ENCODE measurements around the gene CDC26.

DNA sequence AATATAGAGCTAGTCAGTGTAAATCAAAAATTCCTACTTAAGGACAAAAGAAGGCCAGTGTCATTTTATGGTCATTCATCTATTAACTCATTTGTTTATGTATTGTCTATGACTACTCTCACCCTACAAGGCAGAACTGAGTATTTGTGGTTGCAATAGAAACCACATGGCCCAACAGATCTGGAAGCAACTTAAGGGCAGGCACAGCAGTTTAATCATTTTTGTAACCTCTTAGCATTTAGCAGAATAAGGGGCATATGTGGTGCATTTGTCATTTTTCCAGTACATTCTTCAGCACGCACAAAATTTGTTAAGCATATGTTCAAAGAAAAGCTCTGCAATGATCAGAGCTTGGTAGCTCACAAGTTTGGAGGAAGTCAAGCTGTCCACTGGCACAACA lies 55.4 kb downstream of the CDC26 start:
- TF ChIP-seq, protein P1, sequence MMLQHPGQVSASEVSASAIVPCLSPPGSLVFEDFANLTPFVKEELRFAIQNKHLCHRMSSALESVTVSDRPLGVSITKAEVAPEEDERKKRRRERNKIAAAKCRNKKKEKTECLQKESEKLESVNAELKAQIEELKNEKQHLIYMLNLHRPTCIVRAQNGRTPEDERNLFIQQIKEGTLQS (CRISPR knock-in tag; conservative IDR thresholded peaks at IDR 0.05) = no peak
- TF ChIP-seq CREB1 (CRISPR knock-in tag; IDR thresholded peaks at IDR 0.05) (no peak), NR3C1 (CRISPR knock-in tag; conservative IDR thresholded peaks at IDR 0.05; ENCODE audit: low read depth) (no peak), FOXJ3 (CRISPR knock-in tag; IDR thresholded peaks at IDR 0.05; ENCODE audit: borderline replicate concordance) (no peak), NFYB (CRISPR knock-in tag; conservative IDR thresholded peaks at IDR 0.05; ENCODE audit: low read depth) (no peak), SP1 (CRISPR knock-in tag; conservative IDR thresholded peaks at IDR 0.05) (no peak), TCF7 (CRISPR knock-in tag; IDR thresholded peaks at IDR 0.05; ENCODE audit: low read depth) (no peak), ESRRA (CRISPR knock-in tag; IDR thresholded peaks at IDR 0.05; ENCODE audit: borderline replicate concordance) (no peak), ZNF423 (CRISPR knock-in tag; IDR thresholded peaks at IDR 0.05) (no peak)
- TF ChIP-seq, protein P2, sequence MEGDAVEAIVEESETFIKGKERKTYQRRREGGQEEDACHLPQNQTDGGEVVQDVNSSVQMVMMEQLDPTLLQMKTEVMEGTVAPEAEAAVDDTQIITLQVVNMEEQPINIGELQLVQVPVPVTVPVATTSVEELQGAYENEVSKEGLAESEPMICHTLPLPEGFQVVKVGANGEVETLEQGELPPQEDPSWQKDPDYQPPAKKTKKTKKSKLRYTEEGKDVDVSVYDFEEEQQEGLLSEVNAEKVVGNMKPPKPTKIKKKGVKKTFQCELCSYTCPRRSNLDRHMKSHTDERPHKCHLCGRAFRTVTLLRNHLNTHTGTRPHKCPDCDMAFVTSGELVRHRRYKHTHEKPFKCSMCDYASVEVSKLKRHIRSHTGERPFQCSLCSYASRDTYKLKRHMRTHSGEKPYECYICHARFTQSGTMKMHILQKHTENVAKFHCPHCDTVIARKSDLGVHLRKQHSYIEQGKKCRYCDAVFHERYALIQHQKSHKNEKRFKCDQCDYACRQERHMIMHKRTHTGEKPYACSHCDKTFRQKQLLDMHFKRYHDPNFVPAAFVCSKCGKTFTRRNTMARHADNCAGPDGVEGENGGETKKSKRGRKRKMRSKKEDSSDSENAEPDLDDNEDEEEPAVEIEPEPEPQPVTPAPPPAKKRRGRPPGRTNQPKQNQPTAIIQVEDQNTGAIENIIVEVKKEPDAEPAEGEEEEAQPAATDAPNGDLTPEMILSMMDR (IDR thresholded peaks at IDR 0.05) = no peak
- TF ChIP-seq, protein P3, sequence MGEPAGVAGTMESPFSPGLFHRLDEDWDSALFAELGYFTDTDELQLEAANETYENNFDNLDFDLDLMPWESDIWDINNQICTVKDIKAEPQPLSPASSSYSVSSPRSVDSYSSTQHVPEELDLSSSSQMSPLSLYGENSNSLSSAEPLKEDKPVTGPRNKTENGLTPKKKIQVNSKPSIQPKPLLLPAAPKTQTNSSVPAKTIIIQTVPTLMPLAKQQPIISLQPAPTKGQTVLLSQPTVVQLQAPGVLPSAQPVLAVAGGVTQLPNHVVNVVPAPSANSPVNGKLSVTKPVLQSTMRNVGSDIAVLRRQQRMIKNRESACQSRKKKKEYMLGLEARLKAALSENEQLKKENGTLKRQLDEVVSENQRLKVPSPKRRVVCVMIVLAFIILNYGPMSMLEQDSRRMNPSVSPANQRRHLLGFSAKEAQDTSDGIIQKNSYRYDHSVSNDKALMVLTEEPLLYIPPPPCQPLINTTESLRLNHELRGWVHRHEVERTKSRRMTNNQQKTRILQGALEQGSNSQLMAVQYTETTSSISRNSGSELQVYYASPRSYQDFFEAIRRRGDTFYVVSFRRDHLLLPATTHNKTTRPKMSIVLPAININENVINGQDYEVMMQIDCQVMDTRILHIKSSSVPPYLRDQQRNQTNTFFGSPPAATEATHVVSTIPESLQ (CRISPR knock-in tag; IDR thresholded peaks at IDR 0.05) = no peak
- TF ChIP-seq, protein P4, sequence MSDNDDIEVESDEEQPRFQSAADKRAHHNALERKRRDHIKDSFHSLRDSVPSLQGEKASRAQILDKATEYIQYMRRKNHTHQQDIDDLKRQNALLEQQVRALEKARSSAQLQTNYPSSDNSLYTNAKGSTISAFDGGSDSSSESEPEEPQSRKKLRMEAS (CRISPR knock-in tag; IDR thresholded peaks at IDR 0.05) = no peak
- TF ChIP-seq, protein P5, sequence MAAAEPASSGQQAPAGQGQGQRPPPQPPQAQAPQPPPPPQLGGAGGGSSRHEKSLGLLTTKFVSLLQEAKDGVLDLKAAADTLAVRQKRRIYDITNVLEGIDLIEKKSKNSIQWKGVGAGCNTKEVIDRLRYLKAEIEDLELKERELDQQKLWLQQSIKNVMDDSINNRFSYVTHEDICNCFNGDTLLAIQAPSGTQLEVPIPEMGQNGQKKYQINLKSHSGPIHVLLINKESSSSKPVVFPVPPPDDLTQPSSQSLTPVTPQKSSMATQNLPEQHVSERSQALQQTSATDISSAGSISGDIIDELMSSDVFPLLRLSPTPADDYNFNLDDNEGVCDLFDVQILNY (CRISPR knock-in tag; IDR thresholded peaks at IDR 0.05) = no peak
